C4-2B (cell line): Measurements from ENCODE around the gene RHOF.

Experiments used
- CTCF ChIP-seq: fragments of 450-650 bp; conservative IDR thresholded peaks from 2 replicates; pipeline ENCODE4 v1.5.1; 2017; ENCODE audit warnings: mild to moderate bottlenecking
- ZFX ChIP-seq: fragments of 450-650 bp; IDR thresholded peaks from 2 replicates; pipeline ENCODE4 v1.6.1; 2017

DNA sequence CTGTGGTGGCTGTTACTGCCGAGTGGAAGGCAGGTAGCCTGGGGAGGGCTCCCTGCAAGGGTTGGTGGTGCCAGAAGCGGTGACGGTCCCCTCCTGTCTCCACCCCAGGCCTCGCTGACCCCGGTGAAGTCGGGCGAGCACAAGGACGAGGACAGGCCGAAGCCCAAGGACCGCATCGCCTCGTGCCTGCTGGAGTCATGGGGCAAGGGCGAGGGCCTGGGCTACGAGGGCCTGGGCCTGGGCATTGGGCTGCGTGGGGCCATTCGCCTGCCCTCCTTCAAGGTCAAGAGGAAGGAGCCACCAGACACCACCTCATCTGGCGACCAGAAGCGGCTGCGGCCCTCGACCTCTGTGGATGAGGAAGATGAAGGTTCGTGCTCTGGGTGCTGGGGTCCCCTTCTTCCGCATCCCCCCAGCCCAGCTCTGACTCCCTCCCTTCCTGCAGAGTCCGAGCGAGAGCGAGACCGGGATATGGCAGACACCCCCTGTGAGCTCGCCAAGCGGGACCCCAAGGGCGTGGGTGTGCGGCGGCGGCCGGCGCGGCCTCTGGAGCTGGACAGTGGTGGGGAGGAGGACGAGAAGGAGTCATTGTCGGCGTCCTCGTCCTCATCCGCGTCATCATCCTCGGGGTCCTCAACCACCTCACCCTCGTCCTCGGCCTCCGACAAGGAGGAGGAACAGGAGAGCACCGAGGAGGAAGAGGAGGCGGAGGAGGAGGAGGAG is 23.6 kb upstream of the RHOF start:
- TF ChIP-seq CTCF = no peak
- TF ChIP-seq ZFX = no peak
